GM21717 (cell line): Measurements from ENCODE around the gene NFKBIA.
A peak's percentile ranks its signal among the peaks of the same experiment; 100 is the strongest.
"Not testable (repeated sequence)": the region's sequence is repeated elsewhere in the genome, so short reads cannot be mapped to it uniquely, and the experiment has no call there.

Experiments used
- ATAC-seq: cut with Tn5 transposase; IDR thresholded peaks from one replicate; pipeline ENCODE4 v1.9.1; 2021; ENCODE audit warnings: mild to moderate bottlenecking, moderate library complexity; ENCODE audit not compliant: unreplicated experiment

NFKBIA gene

DNA sequence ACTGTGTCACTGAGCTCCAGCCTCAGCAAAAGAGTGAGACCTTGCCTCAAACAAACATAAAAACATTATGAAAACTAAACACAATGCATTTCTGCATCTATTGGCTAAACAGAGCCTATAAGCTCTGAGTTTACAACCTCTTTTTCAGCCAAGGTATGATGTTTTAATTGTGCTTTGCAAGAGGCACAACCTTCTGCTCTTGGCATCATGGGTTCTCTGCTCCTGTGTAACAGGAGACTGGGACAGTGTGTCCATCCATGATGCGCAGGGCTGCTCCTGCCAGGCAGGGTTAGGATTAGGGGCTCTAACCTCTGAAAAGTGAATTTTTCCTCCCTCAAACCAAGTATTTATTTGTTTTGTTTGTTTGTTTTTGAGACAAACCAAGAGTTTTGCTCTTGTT, 5.0 kb upstream of the NFKBIA start:
- ATAC-seq = no peak

DNA sequence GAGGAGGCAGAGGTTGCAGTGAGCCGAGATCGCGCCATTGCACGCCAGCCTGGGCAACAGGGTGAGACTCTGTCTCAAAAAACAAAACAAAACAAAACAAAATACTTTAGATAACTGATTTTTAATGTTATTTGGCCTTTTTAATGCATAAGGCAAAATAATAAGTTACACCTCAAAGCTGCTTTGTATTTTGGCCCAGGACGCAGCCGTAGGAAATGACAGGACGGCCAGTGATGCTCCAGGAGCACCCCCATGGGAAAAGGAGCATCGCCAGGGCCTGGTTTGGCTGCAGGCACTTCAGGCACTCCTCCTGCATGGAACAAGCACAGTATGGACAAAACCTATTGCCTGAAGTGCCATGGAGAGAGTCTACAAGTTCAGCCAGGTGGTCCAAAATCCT, 3.5 kb upstream of the NFKBIA start:
- no peak for ATAC-seq

DNA sequence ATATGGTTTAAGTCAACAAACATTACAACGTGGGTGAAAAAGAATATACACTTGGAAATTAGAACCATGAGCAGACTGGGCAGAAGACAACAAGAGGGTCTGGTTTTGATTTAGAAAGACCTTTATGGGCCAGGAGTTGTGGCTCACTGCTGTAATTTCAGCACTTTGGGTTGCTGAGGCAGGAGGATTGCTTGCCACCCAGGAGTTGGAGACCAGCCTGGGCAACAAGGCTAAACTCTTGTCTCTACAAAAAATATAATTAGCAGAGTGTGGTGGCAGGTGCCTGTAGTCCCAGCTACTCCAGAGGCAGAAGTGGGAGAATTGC, 2.7 kb upstream of the NFKBIA start:
- ATAC-seq = no peak

DNA sequence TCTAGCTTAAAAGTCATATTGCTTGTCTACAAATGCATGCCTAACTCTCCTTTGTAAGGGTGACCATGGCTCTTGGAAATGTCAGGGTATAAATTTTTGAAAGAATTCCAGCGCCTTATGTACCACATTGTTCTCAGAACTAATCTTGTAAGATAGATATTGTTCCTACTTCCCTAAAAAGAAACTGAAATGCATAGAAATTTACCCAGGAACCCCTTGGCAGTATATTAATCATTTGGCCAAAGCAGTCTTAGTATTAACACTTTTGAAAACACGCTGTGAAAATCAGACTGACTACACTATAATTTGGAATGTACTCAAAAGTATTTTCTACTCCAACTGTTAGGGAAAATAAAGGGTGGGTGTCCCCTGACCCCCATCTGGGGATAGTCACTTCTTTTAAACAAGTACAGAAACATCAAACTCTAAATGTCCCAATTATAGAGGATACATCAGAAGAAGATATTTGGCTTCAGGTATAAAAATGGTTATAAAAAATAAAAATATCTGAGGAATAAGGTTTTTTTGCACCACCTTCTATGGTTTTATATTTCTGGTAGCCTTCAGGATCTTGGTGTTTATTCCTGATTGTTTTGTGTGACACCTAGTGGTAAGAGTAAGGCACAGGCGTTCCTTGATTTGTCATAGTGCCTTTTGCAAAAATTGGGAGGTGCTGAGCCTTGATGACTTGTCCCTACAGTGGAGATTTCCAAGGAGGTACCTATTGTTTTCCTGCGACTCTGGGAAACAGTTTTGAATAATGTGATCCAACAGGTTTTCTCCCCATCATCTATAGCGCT, 2.2 kb upstream of the NFKBIA start:
- ATAC-seq = no peak

DNA sequence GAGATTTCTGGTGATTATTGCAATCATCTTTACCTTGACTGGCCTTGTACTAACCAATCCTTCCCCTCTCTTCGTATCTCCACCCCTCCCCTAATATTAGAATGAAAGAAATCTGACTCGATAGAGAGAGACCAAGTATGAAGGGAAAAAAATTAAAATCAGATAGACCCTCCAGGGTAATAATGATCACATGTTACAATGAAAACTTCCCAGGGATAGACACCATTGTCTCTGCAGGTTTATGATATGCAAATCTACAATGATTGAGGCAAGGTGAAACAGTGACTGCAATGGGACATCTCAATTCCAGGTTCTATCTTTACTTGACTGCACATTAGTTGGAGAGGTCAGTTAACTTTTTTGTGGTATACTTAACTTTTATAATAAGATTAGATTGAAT, 1.5 kb upstream of the NFKBIA start:
- no peak for ATAC-seq

DNA sequence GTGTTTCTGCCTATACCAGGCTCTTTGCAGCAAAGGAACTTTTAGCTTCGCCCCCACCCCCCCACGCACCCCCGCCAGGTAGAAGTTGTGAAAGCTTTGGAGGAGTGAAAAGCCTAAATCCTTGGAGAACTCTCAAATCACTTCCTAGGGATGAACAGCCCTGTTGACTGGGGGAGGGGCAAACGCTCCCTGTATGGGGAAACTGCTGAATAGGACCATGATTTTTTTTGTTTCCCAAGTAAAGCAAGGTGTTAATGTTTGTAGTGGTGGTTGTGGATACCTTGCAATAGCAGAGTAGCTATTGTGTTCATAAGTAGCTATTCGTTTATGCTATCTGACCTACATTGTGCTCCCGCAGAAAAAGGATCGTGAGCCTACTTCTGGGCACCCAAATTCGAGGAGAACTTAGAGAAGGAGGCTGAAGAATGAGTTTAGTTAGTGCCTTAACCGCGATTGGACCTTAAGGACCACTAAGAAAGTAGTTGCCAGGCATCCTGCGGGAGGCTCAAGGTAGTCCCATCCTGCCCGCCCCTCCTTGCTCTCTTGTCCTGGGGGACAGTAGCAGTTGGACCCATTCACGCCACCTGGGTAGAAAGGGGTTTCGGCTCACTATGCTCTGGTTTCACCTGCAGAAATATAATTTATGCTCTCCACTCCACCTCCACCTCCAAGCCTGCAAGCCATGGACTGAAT, 901 bp upstream of the NFKBIA start:
- ATAC-seq = no peak

DNA sequence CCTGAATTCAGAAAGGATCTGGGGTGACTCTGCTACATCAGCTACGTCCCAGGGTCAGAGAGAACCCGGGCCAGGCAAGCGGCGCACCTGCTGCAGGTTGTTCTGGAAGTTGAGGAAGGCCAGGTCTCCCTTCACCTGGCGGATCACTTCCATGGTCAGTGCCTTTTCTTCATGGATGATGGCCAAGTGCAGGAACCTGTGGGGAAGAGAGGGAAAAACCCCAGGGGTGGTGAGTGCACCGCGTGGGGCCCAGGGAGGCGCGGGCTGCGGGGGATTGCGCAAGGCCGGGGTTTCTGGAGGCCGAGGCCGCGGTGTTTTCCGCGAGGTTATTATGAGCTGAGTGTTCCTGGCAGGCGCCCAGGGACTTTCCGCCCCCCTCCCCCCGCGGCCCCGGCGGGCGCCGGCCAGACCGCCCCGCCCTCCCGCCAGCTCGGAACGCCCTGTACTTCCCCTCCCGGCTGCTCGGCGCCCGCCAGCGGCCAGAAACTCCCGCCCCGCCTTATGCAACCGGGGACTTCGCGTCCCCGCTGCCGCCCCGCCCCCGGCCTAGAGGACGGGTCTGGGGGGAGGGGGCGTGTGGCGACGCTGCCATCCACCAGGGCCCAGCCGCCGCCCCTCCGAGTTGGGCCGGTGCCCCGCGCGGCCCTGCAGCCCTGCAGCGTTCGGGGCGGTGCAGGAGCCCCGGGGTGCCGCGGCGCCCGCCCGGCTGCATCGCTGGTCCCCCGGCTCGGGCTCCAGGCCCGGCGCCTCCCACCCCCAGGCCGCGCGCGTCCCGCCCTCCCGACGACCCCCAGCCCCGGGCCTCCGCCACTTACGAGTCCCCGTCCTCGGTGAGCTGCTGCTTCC, 723 bp downstream of the NFKBIA start:
- peak; percentile 40 for ATAC-seq

DNA sequence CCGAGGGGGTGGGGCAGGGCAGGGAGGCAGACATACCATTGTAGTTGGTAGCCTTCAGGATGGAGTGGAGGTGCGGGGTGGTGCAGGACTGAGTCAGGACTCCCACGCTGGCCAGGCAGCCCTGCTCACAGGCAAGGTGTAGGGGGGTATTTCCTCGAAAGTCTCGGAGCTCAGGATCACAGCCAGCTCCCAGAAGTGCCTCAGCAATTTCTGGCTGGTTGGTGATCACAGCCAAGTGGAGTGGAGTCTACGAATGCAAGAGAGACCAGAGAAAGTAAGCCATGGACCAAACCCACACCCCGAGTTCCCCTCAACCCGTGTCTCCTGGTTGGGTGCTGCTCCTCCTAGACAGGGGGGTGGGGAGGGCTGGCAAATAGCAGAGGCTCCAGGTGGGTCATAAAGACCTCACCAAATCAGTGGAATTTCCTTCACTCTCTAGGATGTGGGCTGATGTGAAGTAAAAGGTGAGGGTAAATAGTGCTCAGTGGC, 1.4 kb downstream of the NFKBIA start:
- ATAC-seq = no peak

DNA sequence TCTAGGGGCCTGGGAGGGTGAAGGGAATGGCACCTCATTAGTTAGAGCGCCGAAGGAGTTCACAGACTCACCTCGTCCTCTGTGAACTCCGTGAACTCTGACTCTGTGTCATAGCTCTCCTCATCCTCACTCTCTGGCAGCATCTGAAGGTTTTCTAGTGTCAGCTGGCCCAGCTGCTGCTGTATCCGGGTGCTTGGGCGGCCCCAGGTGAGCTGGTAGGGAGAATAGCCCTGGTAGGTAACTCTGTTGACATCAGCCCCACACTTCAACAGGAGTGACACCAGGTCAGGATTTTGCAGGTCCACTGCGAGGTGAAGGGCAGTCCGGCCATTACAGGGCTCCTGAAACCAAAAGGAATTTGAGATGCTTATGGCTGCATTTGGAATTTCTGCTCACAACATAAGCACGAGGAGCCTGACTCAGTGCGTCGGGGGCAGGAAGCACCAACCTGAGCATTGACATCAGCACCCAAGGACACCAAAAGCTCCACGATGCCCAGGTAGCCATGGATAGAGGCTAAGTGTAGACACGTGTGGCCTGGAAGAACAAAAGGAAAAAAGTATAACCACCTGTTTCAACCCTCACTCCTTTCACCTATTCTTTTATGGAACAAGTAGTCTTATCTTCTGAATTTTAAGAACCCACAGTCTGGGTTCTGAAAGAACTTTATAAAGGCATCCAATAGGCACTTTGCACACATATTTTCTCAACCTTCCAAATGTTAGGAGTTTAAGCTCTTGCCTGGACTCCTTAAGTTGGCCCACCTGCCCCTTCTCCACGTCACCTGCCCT, 2.0 kb downstream of the NFKBIA start:
- ATAC-seq = no peak

DNA sequence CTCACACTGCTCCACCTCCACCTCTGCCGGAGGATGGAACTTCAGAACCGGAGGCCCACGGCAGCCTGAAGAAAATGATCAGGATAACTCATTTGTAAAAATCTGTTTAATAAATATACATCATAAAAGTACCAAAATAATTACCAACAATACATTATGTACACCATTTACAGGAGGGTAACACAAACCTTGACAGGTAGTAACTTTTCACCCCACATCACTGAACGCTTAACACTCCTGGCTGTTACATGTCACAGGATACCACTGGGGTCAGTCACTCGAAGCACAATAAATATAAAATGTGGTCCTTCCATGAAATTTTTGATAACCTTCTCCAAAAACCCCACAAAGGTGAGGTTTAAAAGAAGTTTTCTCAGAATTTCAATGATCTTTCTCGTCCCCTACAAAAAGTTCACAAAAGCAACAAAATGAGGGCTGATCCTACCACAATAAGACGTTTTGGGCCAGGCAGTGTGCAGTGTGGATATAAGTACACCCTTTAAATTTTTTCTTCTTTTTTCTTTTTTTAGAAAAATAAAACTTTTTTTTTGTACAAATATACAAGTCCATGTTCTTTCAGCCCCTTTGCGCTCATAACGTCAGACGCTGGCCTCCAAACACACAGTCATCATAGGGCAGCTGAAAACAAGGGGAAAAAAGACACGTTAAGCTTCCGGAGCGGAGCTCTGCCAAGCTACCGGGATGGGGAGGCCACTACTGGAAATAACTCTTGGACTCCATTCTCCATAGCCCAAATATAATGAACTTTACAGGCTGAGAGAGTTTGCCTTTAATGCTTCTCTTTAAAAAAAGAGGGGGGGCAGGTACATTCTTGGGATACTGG, 2.9 kb downstream of the NFKBIA start:
- ATAC-seq = no peak

DNA sequence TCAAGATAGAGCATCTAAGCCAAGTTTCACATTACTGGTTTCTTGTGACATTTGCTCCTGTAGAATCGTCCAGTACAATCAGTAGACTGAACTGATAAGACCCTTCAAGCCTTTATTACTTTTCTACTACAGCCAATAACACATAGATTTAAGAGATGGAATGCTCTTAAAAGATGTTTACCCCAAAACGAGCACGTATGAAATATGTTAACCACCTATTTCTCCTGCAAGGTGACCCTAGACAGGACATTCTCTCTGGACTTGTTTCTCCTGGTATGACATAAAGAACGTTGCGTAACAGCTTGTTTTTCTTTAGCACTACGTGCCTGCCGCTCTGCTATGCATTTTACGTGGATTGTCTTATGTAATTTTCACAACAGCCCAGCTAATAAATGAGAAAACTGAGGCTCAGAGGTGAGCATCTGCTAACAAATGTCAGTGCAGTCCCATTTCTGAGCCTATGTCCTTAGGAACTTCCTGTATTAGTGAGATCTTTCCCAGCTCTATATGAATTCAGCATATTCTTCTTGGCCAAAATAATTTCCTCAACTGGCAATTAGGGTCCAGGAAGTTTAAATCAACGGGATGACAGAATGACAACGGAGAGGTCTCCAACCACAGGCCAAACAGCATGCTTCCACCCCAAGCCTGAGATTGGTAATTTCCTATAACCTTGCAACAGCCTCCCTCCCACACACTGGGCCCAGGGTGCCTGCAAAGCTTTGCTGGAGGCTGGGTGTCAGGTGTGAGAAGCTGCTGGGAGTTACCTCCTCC, 3.7 kb downstream of the NFKBIA start:
- ATAC-seq = no peak

DNA sequence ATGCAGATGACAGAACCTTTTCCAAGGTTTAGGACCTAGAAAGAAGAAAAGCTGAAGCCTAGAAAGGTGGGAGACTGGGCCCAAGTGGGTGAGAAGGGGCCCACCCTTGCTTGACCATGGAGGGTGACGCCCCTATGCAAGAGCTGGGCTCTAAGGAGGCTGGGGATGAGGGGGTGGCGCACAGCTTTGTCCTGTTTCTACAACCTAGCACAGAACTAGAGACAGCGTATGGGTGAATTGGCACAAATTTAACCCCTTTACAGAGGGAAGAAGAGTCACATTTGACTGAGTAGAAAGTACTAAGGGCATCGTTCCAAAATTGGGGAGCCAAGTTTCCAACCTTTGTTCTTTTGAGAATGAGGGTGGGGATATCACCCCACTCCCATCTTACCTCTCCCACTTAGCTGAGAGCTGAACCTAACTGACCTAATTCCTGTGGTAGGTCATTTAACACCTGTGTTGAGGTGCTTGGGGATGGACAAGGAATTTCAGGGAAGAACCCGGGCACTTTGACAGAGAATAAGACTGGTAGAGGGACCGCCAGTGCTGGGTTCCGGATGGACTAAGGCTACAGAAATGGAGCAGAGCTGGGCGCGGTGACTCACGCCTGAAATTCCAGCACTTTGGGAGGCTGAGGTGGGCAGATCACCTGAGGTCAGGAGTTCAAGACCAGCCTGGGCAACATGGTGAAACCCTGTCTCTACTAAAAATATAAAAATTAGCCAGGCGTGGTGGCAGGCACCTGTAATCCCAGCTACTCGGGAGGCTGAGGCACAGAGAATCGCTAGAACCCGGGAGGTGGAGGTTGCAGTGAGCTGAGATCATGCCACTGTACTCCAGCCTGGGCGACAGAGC, 5.2 kb downstream of the NFKBIA start:
- no peak for ATAC-seq

DNA sequence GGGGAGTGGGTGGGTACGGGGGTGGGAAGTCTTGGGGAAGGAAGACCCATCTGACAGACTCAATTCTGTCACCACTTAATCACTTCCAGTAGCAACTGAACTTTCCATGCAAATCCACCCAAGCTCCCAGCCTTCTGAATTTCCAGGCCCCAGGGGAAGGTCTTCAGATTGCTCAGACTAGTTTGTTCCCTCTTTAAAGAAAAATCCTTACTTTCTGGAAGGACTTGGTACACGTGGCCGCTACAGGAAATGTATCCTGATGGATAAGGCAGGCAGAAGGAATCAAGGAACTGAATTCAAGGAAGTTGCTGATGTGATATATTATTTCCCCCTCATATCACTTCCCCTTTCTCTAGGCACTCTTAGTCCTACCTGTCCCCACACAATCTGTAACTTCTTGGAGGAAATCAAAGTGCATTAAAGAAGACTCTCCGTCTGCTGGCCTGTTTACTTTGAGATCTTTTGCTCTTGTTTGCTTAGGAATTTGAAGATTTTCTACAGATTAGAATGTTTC, 6.4 kb downstream of the NFKBIA start:
- no peak for ATAC-seq

DNA sequence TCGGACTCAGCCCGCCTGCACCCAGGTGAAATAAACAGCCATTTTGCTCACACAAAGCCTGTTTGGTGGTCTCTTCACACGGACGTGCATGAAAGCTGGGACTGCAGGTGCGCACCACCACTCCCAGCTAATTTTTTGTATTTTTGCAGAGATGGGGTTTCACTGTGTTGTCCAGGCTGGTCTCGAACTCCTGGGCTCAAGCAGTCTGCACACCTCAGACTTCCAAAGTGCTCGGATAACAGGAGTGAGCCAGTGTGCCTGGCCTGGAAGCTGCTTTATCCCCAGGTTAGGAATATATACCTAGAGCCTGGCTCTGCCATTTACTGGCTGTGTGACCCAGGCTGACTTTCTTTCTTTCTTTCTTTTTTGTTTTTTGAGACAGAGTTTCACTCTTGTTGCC, 7.9 kb downstream of the NFKBIA start:
- not testable (repeated sequence) for ATAC-seq

DNA sequence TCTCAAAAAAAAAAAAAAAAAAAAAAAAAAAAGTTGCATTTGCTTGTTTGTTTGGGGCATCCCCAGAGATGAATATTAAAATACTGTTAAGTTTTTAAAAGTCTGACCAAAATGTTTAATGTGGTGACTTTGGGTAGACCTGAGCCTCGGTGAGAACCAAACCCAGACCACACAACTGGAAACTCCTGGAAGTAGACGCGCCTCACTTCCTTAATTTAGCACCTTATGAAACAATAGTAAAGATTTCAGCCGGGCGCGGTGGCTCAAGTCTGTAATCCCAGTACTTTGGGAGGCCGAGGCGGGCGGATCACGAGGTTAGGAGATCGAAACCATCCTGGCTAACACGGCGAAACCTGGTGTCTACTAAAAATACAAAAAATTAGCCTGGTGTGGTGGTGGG, 9.3 kb downstream of the NFKBIA start:
- no peak for ATAC-seq

DNA sequence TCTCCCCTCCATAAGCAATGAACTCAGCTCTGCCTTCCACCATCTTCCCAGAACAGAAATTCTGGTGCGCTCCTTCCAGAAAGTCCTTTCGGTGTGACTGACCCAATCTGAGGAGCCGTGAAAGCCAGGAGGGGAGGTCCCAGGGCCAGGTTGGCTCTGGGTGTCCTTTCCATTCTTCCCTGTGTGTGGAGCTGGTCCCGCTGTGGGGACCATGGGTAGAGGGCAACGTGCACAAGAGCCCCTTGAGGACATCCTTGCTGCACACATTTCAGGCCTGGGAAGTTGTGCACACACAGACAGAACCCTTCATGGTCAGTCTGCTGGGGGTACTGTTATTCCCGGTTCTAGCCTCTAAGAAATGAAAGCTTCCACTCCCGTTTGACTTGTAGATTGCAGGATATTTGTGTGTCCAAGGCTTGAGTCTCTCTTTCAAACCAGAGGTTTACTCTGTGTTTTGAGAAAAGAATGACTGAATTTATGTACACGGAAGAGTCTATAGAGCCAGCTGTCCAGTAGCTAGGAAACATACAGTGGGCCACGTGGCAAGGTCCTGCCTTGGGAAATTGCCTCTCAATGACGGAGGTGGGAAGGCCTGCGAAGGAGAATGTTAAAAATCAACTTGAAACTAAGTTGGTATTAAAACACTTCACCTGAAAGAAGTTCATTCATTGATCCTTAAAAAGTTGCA, 10.1 kb downstream of the NFKBIA start:
- ATAC-seq = no peak

DNA sequence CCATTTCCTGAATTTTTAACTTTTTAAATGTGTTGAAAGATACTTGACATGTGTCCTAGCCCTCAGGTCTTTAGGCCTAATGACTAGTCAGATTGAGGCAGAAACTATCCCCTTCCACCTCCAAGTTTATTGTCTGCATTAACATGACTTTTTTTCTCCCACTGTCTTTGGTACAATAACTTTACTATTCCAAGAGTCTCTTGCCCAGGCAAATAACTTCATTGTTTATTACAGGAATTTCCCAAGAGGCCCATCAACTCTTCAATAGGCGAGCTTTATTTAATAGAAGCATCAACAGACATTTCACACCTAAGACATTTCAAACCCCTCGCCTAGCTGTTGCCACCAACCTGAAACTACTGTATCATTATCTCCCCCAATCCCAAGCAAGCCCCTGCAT, 10.7 kb downstream of the NFKBIA start:
- ATAC-seq = no peak
